Upper lobe of left lung (tissue), 6 donors: Measurements from ENCODE around the gene RNH1. TPM values are rescaled to one million over a fixed set of nuclear protein-coding genes. Genes with fewer than 3 reads are reported as not detected.

Experiments
- ATAC-seq, 2 donors: fragments of 200-7000 bp; cut with Tn5 transposase; one replicate each; pipeline ENCODE4 v1.9.1; 2022; ENCODE audit warnings: mild to moderate bottlenecking in 2 of 2, moderate library complexity in 2 of 2; ENCODE audit not compliant: low FRiP score in 2 of 2
- DNase-seq, 2 donors: peaks; one replicate each; pipeline ENCODE4 v3.0.0-alpha.2; 2019 to 2020
- H3K27ac ChIP-seq, 4 donors: fragments of 200-600 bp; sonication (generic); one replicate each; pipeline ENCODE4 v1.5.1; 2016 to 2019
- H3K27me3 ChIP-seq, 4 donors: fragments of 200-600 bp; sonication (generic); one replicate each; pipeline ENCODE4 v1.5.1; 2017 to 2019
- H3K36me3 ChIP-seq, 4 donors: fragments of 200-600 bp; sonication (generic); one replicate each; pipeline ENCODE4 v1.5.1; 2016 to 2019
- H3K4me1 ChIP-seq, 4 donors: fragments of 200-600 bp; sonication (generic); one replicate each; pipeline ENCODE4 v1.5.1; 2018 to 2019
- H3K4me3 ChIP-seq, 4 donors: fragments of 200-600 bp; sonication (generic); one replicate each; pipeline ENCODE4 v1.5.1; 2017 to 2019; ENCODE audit warnings: mild to moderate bottlenecking in 2 of 4, moderate library complexity in 1 of 4
- H3K9me3 ChIP-seq, 4 donors: fragments of 200-600 bp; sonication (generic); one replicate each; pipeline ENCODE4 v1.5.1; 2018 to 2019
- EP300 ChIP-seq, 4 donors: sonication (generic); formaldehyde crosslinking; IDR thresholded peaks; one replicate each; pipeline ENCODE4 v1.5.1; 2017; ENCODE audit warnings: antibody characterized with exemption in 4 of 4, control low read depth in 2 of 4
- POLR2A ChIP-seq, 4 donors: fragments of 450-650 bp; IDR thresholded peaks; one replicate each; pipeline ENCODE4 v1.5.1; 2016 to 2017; ENCODE audit warnings: antibody characterized with exemption in 4 of 4, mild to moderate bottlenecking in 2 of 4
- POLR2AphosphoS5 ChIP-seq, 2 donors: sonication (generic); formaldehyde crosslinking; IDR thresholded peaks; one replicate each; pipeline ENCODE4 v1.5.1; 2017; ENCODE audit warnings: antibody characterized with exemption in 2 of 2
- WGBS, 2 donors: methylation state at CpG; one replicate each; pipeline ENCODE4 v1.1.5; 2017 to 2018; 5-methylcytosine and 5-hydroxymethylcytosine counted together
- total RNA-seq, 6 donors: library from RNA; depleted of rRNA in 4 of 6; stranded (reverse); fragments of >200 nt in 4 of 6; gene quantifications; one replicate each; pipeline versions ENCODE4 v1.1.0 to v1.2.1, GENCODE V29; 2016 to 2021
- TF ChIP-seq, protein P1 (sequence below), 6 experiments: fragments of 450-650 bp in 4 of 6; fragments of 200-600 bp in 2 of 6; sonication (generic) in 2 of 6; IDR thresholded peaks; one replicate each; pipeline ENCODE4 v1.5.1; 2016 to 2019; ENCODE audit warnings: antibody characterized with exemption in 6 of 6
- donor health status: DM: no; HTN: no; CAD: no; lungs with moderate emphysema.
- donor health status: DM: no; HTN: yes; CAD: no; lungs with severe emphysema.

Gene RNH1
- total RNA-seq, 6 donors from 2014 or later, result 236 to 374 (median 339) TPM

- H3K27ac ChIP-seq, result no peak overlapping the region
- WGBS, 2 donors, result 54 to 70% methylated on average over 10 of the region's 10 CpGs
- H3K4me1 ChIP-seq, result no peaks in the 10 kb centered on the region
- H3K4me3 ChIP-seq, result no peak overlapping the region
- peaks cover 46 to 89% (median 77%) of the 10 kb centered on the region in 4 donors for H3K36me3 ChIP-seq
- ATAC-seq (no peak), DNase-seq (peak in 1 of 2 donors; percentile 67)
- TF ChIP-seq POLR2AphosphoS5 (IDR thresholded peaks at IDR 0.05) (no peak), EP300 (IDR thresholded peaks at IDR 0.05) (no peak)
- H3K27me3 ChIP-seq, result no peaks in the 10 kb centered on the region
- no peaks in the 10 kb centered on the region for H3K9me3 ChIP-seq
Observed at GRCh38 chr11:495537-495931, 11.5 kb downstream of the RNH1 start.

- Histone ChIP-seq H3K4me1 (no peaks in the 10 kb centered on the region), H3K27me3 (no peaks in the 10 kb centered on the region)
Observed at GRCh38 chr11:494761-495536, 12.1 kb downstream of the RNH1 start.

GRCh38 chr11:492427-493226, 14.4 kb downstream of the RNH1 start:
- DNase-seq (peak in 1 of 2 donors; percentile 73), ATAC-seq (no peak)
- H3K4me3 ChIP-seq, result no peak overlapping the region
- H3K27ac ChIP-seq, result no peak overlapping the region
- H3K27me3 ChIP-seq, result no peaks in the 10 kb centered on the region
- H3K9me3 ChIP-seq, result no peaks in the 10 kb centered on the region
- 87 to 90% methylated on average over 22 to 32 of the region's 32 CpGs for WGBS, 2 donors
- peaks cover 16 to 78% (median 54%) of the 10 kb centered on the region in 4 donors for H3K36me3 ChIP-seq
- TF ChIP-seq EP300 (IDR thresholded peaks at IDR 0.05), result no peak
- no peaks in the 10 kb centered on the region for H3K4me1 ChIP-seq

More at GRCh38 chr11:494761-495536, 12.1 kb downstream of the RNH1 start:
- DNase-seq (peak in 1 of 2 donors; percentile 80), ATAC-seq (peak in 1 of 2 donors; percentile 2)
- Histone ChIP-seq H3K27ac (no peak overlapping the region), H3K36me3 (peaks cover 40 to 89% (median 74%) of the 10 kb centered on the region in 4 donors), H3K4me3 (no peak overlapping the region), H3K9me3 (no peaks in the 10 kb centered on the region)
- WGBS, 2 donors, result 88 to 89% methylated on average over 15 to 32 of the region's 37 CpGs
- TF ChIP-seq POLR2AphosphoS5 (IDR thresholded peaks at IDR 0.05) (no peak), EP300 (IDR thresholded peaks at IDR 0.05) (no peak), POLR2A (IDR thresholded peaks at IDR 0.05) (no peak)
- TF ChIP-seq, protein P1, sequence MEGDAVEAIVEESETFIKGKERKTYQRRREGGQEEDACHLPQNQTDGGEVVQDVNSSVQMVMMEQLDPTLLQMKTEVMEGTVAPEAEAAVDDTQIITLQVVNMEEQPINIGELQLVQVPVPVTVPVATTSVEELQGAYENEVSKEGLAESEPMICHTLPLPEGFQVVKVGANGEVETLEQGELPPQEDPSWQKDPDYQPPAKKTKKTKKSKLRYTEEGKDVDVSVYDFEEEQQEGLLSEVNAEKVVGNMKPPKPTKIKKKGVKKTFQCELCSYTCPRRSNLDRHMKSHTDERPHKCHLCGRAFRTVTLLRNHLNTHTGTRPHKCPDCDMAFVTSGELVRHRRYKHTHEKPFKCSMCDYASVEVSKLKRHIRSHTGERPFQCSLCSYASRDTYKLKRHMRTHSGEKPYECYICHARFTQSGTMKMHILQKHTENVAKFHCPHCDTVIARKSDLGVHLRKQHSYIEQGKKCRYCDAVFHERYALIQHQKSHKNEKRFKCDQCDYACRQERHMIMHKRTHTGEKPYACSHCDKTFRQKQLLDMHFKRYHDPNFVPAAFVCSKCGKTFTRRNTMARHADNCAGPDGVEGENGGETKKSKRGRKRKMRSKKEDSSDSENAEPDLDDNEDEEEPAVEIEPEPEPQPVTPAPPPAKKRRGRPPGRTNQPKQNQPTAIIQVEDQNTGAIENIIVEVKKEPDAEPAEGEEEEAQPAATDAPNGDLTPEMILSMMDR (IDR thresholded peaks at IDR 0.05), result no peak

DNA sequence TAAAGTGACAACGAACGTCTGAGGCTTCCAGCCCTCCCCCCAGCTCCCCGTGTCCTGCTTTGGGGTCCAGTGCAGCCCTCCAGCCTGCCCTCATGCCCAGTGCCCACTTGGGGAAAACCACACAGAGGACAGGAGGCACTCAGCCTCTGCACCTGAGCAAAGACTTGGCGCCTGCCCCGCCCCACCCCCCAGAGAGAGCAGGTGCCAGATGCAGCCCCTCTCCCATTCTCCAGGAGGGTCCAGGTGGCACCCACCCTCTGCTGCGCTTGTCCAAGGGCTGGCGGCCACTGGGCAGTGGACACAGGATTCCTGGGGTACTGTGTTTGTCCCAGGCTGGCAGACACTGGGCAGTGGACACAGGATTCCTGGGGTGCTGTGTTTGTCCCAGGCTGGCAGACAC, 15.7 kb downstream of the RNH1 start:
- ATAC-seq (no peak), DNase-seq (peak in 1 of 2 donors; percentile 68)
- TF ChIP-seq POLR2A (IDR thresholded peaks at IDR 0.05), result no peak
- TF ChIP-seq, protein P1 (IDR thresholded peaks at IDR 0.05), result no peak
- TF ChIP-seq EP300 (IDR thresholded peaks at IDR 0.05), result no peak
- TF ChIP-seq POLR2AphosphoS5 (IDR thresholded peaks at IDR 0.05), result no peak
- H3K36me3 ChIP-seq, result peaks cover 11 to 66% (median 43%) of the 10 kb centered on the region in 4 donors
- no peak overlapping the region for H3K27ac ChIP-seq
- no peaks in the 10 kb centered on the region for H3K4me1 ChIP-seq
- H3K27me3 ChIP-seq, result no peaks in the 10 kb centered on the region
- H3K9me3 ChIP-seq, result no peaks in the 10 kb centered on the region
- no peak overlapping the region for H3K4me3 ChIP-seq
- 88 to 90% methylated on average over 4 to 5 of the region's 7 CpGs for WGBS, 2 donors

DNA sequence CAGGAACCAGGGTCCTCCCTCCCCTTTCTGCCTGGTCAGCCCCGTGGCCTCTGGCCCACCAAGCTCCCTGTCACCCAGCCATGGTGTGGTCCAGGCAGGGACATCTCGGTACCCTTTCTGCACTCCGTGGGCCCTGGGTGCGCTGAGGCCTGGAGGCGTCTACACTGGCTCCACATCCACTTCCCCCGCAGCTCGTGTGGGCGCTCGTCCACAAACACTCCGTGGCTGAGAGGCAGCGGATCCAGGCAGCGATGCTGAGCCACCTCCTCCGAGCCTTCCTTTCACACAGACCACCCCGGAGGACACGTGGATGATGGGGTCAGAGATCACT, 16.1 kb downstream of the RNH1 start:
- ATAC-seq (no peak), DNase-seq (no peak)
- WGBS, 2 donors, result 93% methylated on average over 3 to 15 of the region's 15 CpGs
- Histone ChIP-seq H3K4me1 (no peaks in the 10 kb centered on the region), H3K36me3 (peaks cover 9 to 61% (median 38%) of the 10 kb centered on the region in 4 donors), H3K9me3 (no peaks in the 10 kb centered on the region), H3K4me3 (no peak overlapping the region), H3K27ac (no peak overlapping the region), H3K27me3 (no peaks in the 10 kb centered on the region)
- no peak for TF ChIP-seq POLR2AphosphoS5 (IDR thresholded peaks at IDR 0.05)
- TF ChIP-seq EP300 (IDR thresholded peaks at IDR 0.05), result no peak
- TF ChIP-seq POLR2A (IDR thresholded peaks at IDR 0.05), result no peak
- TF ChIP-seq, protein P1 (IDR thresholded peaks at IDR 0.05), result no peak
